ENCODE measurements around the gene LRRFIP2.
"Not testable (repeated sequence)": the region's sequence is repeated elsewhere in the genome, so short reads cannot be mapped to it uniquely, and the experiment has no call there.

The LRRFIP2 gene

DNA sequence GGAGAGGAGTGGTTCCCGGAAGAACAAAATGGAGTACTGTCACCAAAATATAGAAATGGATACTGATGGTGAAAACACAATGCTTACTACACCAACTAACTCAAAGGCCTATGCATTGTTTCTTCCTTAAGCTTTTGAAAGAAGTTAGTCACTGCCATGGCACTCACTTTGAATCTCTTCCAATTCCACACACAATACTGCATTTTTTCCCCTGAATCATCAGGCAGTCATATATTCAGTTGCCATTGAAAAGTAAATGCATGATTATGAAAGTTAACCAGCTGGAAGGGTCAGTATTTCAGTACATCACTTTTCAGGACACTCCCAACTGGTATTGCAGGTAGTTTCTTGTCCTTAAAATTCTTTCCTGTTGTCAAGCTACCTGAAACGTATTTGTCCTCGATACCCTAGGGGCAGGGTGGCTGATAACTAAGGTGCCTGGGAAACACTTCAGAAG lies 9.0 kb upstream of the LRRFIP2 start:
- no peak for DNase-seq

DNA sequence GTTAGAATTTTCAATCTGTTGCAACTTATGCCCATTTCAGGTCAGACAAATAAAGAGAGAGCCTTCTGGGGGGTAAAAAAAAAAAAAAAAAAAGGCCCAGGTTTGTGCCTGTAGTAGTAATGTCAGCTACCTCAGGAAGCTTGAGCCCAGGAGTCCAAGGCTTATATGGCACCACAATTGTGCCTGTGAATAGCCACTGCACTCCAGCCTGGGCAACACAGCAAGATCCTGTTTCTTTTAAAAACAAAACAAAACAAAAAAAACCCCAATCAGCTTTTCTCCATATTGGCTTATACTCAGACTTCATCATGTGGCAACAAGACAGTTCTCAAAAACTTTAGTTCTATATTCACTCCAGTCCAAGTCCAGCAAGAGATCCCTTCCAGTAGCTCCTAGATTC lies 8.4 kb upstream of the LRRFIP2 start:
- no peak for DNase-seq

DNA sequence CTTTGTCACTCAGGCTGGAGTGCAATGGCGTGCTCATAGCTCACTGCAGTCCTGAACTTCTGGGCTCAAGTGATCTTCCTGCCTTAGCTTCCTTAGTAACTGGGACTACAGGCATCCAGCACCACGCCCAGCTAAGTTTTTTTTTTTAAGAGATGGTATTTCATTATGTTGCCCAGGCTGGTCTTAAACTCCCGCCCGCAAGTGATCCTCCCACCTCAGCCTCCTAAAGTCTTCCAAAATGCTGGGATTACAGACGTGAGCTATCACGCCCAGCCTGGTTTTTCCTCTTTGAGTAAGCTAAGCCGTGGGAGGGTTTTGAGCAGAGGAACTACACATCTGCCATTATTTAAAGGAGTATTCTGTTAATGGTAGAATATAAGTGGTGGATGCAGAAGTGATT lies 7.4 kb upstream of the LRRFIP2 start:
- DNase-seq, result no peak

DNA sequence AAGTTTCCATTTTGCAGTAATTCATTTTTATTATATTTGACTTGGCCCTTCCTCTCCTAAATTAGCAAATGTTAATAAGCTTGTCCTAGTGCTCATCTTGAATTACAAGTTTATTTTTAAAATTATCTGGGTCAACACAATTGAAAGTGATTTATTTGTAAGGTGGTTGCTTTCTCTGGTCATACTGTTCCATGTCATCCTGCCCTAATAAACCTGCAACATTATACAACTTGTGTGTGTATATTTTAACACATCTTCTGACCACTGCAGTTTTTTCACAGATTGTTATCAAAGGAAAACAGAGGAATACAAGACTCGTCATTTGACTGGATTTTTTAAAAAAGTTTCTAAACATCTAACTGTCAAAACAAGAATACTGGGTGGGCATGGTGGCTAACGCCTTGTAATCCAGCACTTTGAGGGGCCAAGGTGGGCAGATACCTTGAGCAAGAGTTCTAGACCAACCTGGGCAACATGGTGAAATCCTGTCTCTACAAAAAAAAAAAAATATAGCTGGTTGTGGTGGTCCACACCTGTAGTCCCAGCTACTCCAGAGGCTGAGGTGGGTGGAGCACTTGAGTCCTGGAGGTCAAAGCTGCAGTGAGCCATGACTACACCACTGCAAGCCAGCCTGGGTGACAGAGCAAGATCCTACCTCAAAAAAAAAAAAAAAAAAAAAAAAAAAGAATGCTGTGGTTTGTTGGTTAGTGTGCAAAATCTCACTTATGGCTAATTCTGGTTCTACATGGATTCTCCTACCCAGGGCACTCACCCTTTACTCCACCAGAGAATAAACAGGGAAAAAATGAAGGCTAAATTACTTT lies 5.0 kb upstream of the LRRFIP2 start:
- DNase-seq, result no peak

DNA sequence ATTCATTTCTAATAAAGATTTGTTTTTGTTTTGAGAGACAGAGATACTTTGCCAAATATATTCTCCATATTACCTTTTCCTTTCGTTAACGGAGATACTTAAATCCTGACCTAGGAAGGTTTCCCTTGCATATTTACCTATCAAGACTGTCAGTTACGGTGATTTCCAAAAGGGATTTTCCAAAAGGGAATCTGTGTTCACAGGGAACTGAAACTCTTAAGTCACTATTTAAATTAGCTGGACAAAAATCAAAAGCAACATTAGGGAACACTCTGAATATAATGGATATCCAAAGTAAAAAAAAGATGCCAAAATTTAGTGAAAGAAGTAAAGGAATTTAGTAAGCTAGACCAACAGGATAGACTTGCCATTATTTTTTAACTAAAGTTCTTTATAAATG lies 576 bp downstream of the LRRFIP2 start:
- DNase-seq, result no peak

DNA sequence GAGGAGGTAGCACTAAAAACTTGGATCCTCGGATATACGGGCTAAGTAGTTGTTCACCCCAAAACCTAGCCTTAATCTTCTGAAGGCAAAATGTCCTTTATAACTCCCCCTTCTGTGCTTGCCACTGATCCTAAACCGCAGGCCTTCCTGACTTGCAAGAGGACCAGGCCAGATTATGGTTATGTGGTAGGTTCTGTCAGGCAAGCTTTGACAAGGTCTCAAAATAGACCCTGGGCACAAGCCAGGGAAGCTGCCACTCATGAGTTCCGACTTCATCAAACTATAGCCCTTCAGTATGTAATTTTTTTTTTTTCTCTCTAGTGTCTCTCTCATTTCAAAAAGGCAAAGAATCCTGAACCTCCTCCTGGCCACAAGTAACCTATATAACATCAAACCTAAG lies 3.2 kb downstream of the LRRFIP2 start:
- no peak for DNase-seq

DNA sequence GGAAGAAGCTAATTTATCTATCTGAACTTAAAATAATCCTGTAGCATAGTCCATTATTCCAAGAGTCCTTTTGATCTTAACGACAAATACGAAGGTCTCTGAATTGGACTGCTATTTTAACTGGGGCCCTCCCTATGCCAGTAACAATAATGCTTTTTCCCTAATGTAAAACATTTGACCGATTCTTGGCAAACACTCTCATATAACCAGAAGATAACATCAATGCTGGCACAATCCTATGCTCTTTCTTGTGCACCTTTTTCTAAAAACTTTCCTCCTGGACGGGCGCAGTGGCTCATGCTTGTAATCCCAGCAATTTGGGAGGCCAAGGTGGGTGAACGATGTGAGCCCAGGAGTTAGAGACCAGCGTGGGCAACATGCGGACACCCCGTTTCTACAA lies 3.9 kb downstream of the LRRFIP2 start:
- no peak for DNase-seq

DNA sequence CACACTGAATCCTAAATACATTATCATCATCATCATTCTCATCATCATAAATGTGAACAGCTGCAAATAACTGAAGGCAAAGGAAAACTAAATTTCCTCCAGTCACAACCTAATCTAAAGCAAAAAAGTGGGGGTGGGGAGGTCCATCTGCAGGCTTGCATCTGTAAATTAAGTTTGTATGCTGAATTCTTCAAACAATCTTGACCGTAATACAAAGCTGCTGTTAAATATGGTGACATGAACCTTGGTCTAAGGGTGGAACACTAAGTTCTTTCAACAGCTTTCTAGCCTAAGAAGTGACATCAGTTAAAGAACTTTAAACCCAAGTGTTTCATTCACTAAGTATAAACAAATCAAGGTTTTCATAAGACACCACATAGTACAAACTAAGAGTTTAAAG lies 4.3 kb downstream of the LRRFIP2 start:
- DNase-seq, result no peak

DNA sequence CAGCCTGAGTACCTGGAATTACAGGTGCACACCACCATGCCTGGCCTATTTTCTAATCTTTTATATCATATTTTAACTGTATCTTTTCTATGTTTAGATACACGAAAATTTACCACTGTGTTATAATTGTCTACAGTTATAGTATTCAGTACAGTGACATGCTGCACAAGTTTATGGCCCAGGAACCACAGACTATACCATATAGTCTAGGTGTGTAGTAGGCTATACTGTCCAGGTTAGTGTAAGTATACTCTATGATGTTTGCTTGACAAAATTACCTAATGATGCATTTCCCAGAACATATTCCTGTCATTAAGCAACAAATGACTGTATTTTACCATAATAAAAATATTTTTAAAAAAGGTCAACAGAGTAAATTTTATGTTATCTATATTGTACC lies 5.5 kb downstream of the LRRFIP2 start:
- no peak for DNase-seq

DNA sequence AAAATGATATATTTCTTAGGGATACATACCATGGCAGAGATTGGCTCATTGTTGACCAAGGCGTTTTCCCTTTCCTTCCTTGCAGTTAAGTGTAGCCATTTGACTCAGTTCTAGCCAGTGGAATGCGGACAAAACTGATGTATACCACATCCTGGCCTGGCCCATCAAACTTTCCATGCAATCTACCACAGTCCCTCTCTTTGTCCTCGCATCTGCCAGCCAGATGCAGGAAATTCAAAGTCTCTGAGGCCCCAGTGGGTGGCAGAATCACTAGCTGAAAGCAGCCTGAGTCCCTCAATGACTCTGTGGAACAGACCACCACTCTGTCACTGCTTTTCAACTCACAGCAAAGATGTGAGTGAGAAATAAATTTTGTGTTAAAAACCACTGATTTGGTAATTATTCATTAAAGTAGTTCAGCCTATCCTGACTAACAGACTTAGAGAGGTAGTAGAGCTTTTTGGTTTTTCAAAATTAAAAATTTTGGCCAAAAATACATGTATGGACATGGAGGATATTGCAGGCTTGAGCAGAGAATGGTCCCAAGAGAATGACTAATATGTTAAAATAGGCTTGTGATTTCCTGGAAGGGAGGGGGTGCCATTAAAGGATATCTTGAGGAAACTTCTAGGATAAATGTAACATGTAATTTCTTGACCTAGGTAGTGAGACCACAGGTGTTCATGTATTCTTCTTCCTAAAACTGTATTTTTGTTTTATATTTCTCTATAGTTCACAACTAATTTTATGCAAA lies 10.9 kb downstream of the LRRFIP2 start:
- DNase-seq, result no peak

DNA sequence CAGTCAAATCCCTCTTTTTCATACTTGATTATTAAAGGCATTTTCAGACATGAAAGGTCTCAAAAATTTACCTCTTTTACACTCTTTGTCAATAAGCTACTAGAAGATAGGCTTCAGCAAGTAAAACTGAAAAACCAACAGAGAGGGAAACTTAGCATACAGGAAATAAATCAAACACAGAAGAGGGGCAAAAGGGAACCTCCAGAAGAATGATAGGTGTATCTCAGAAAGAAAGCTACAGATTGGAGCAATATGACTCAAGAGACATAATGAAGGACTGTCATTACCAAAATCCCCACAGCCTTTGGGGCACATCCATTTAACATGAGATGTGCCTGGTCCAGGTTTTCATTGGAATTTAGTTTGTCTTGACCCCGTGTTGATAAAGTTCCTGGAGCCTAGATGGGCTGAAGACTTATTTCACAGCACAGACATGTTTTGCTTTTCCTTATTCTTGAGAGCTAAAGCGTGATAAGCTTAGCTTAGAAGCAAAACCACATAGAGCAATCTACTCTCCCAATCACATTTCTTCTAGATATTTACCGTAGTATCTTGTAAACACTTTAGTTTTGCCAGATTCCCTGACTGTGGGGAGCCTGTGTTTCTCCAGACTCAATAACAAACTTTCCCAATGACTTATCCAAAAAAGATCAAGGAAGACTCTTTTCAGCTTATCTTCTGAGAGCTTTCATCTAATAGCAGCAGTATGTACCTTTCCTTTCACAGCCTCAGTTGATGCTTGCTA lies 11.7 kb downstream of the LRRFIP2 start:
- no peak for DNase-seq

DNA sequence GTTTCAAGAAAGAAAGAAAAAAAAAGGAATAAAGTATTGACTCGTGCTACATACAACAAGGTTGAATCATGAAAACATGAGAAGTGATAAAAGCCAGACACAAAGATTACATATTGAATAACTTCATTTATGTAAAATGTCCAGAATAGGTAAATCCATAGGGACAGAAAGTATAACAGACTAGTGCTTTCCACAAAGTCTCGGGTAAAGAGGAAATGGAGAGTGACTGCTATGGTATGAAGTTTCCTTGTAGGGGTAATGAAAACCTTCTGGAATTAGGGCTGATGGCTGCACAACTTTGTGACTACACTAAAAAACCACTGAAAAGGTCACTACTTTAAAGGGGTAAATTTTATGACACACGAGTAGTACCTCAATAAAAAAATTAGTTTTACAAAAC lies 13.0 kb downstream of the LRRFIP2 start:
- no peak for DNase-seq

DNA sequence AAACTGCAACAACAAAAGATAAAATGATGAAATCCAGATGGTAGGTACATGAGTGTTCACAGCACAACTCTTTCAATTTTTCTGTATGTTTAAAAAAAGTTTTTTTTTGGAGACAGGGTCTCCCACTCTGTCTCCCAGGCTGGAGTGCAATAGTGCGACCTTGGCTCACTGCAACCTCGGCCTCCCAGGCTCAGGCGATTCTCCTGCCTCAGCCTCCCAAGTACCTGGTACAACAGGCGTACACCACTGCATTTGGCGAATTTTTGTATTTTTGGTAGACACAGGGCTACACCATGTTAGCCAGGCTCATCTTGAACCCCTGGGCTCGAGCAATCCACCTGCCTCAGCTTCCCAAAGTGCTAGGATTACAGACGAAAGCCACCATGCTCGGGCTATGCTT lies 18.6 kb downstream of the LRRFIP2 start:
- DNase-seq, result no peak

DNA sequence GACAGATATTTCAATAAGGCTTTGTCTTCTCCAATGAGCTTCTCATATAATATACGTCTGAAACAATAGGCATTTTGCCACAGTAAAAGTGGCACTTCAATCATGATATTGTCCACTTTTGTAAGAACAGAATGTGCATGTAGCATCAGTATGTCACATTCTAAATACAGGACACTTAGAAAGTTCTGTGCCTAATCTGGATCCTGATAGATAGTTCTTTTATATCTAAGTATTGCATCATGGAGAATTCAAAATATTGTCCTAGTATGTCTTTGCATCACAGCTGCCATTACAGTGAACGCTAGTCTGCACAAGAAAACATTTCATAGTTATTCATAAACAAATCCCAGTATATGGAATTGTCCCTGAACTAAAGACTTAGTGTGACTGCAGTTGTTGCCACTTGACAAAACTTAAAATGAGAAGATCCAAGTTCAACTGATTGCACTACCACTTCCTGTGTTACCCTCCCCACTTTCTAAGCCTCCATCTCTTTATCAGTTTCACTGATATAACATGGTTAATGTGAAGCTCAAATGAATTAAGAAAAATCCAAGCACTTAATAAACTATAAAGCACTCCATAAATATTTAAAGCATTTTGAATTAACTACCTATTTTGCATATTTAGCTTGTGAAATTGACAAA lies 19.6 kb downstream of the LRRFIP2 start:
- DNase-seq, result no peak

DNA sequence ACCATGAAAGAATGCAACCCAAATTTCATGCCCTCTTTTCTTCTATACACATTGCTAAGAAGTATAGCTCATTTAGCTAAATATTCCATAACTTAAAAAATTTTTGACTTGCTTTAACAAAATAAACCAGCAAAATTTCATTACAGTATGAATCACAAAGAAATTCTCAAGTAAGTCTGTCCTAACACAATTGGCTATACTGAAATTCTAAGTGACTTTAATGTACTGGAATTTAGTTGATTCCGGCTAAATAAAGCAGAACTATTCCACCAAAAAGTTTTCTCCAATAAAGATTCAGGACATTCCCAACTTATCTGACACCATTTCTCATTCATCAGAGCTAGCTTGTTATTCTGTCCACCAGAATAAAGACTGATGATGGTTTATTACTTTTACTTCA lies 23.8 kb downstream of the LRRFIP2 start:
- DNase-seq, result no peak

DNA sequence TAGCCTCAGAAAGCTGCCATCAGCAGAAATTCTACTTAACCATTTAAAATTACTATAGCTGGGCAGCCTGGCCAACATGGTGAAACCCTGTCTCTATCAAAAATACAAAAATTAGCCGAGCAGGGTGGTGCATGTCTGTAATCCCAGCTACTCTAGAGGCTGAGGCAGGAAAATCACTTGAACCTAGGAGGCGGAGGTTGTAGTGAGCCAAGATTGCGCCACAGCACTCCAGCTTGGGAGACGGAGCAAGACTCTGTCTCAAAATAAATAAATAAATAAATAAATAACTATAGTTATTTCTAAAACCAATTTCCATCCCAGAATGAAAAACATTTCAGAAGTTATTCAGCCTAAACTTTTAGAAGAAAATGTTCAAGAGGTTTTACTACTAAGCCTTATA lies 25.1 kb downstream of the LRRFIP2 start:
- DNase-seq, result no peak

DNA sequence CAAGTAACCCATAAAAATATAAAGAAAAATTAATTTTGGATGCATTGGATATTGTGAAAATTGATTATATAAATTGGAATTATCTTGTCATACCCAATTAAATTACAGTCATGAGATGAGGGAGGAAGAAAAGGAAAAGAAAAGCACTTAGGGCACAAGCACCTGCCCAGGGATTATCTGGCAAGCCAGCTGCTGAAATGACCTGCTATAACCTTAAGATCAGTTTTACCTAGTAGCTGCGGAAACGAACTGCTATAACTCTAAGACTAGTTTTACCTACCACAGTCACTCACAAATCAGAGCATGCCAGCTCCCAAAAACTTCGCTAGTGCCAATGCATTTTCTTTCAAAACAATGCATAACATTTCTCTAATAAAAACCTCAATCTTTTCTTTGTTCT lies 26.2 kb downstream of the LRRFIP2 start:
- DNase-seq, result no peak

DNA sequence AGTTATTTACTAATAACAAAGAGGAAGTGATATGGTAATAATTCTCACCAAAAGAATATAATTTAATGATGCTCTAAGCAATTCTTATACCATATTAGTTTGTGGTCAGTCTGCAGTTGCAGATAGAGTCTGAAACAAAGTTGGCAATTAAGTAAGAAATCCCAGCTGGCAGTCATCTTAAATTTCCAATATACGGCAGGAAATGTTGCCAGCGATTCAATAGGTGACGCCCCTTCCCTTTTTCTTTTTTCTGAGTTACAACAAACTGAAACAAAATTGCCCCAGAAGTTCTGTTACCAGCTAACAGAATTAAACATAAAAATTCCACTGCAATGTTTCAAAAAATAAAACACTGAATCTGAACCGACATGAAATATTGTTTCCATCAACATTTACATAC lies 26.7 kb downstream of the LRRFIP2 start:
- DNase-seq, result no peak

DNA sequence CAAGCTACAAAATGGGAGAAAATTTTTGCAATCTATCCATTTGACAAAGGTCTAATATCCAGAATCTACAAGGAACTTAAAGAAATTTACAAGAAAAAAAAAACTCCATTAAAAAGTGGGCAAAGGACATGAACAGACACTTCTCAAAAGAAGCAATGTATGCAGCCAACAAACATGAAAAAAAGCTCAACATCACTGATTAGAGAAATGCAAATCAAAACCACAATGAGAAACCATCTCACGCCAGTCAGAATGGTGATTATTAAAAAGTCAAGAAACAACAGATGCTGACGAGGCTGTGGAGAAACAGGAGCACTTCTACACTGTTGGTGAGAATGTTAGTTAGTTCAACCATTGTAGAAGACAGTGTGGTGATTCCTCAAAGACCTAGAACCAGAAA lies 27.5 kb downstream of the LRRFIP2 start:
- not testable (repeated sequence) for DNase-seq

DNA sequence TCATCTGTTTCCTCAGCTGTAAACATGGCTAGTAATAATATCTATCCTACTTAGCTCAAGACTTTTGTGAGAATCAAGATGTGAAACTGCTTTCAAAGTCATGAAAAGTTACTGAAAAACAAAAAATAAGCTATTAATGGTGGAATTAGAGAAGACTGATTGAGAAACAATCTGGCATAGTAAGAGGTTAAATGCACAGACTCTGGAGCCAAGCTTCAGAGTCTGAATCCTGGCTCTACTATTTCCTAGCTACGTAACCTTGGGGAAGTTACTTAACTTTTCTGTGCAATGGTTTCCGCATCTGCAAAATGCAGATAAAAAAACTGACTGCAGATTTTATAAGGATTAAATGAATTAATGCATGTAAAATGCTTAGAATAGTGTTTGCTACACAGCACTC lies 28.8 kb downstream of the LRRFIP2 start:
- no peak for DNase-seq

DNA sequence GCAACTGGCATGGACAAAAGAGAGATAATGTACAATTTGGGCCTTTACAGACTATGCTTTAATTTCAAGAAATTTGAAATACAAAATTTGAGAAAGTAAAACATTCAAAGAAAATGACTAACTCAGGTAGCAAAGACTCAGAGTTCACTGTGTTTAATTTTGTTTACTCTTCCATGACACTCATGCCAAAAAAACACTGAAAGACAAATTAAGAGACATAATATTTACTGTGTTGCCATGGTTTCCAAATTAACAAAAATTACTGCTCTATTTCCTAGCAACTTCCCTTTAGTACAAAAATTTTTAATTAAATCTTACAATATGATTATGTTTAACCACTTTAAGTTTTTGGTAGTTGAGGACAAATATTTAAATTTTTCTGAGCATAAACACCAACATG lies 29.6 kb downstream of the LRRFIP2 start:
- no peak for DNase-seq

DNA sequence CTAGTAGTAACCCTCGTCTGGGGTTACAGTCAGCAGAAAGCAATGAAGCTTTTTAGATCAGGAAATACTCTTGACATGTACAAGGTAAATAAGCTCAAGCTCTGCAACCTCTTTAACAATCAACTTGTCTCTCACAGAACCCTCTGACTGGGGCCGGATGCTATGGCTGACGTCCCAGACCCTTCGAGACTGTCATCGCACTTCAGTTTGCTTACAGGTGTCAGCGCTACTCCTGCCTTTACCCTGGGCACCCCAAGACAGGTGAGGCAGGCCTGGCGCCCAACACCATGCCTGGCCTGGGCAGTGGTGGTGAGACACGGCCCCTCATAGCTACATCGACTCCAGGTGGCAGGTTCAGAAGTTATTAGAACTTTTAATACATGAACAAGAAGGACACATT lies 30.6 kb downstream of the LRRFIP2 start:
- no peak for DNase-seq

DNA sequence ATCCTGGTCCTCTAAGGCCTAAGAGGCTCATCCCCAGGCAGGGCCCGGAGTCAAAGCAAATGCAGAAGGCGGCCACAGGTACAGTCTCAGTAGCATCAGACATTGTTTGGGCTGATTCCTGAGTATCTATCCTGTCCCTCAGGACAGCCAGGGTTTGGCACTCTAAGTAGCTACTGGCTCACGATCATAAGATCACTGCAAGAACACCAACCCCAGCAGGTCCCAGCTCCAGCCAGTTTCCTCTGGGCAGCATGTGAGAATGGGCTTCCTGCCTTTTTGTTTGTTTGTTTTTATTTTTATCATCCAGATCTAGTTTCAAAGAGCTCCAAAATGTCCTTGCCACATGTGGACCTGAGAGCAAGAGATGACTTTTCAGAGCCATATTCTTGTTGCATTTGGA lies 32.7 kb downstream of the LRRFIP2 start:
- DNase-seq, result no peak
